Hepatocyte (in vitro differentiated cells): ENCODE measurements around the gene IL17RD. TPM values are rescaled to one million over a fixed set of nuclear protein-coding genes. Genes with fewer than 3 reads are reported as not detected.

Experiments
- DNase-seq: peaks from one replicate; pipeline ENCODE4 v3.0.0-alpha.2; 2016; ENCODE audit warnings: low spot score
- H2AFZ ChIP-seq: fragments of 200-600 bp; sonication (generic); 2 replicates; pipeline ENCODE4 v1.6.0; 2016; ENCODE audit warnings: antibody characterized with exemption, mild to moderate bottlenecking
- H3K27ac ChIP-seq: fragments of 200-600 bp; sonication (generic); 2 replicates; pipeline ENCODE4 v1.5.1; 2016; ENCODE audit warnings: mild to moderate bottlenecking
- H3K27me3 ChIP-seq: fragments of 200-600 bp; sonication (generic); 2 replicates; pipeline ENCODE4 v1.6.1; 2016
- H3K36me3 ChIP-seq: fragments of 200-600 bp; sonication (generic); replicated peaks from 2 replicates; pipeline ENCODE4 v1.5.1; 2016; ENCODE audit warnings: low read depth; ENCODE audit not compliant: insufficient read depth
- H3K4me1 ChIP-seq: fragments of 200-600 bp; sonication (generic); 2 replicates; pipeline ENCODE4 v1.5.1; 2016; ENCODE audit warnings: mild to moderate bottlenecking, moderate library complexity; ENCODE audit not compliant: insufficient read depth
- H3K4me2 ChIP-seq: fragments of 200-600 bp; sonication (generic); 2 replicates; pipeline ENCODE4 v1.6.0; 2016
- H3K4me3 ChIP-seq: fragments of 200-600 bp; sonication (generic); 2 replicates; pipeline ENCODE4 v1.5.1; 2016; ENCODE audit warnings: mild to moderate bottlenecking
- H3K79me2 ChIP-seq: fragments of 200-600 bp; sonication (generic); 2 replicates; pipeline ENCODE4 v1.6.0; 2017; ENCODE audit warnings: mild to moderate bottlenecking
- H3K9me2 ChIP-seq: fragments of 200-600 bp; sonication (generic); replicated peaks from 2 replicates; pipeline ENCODE4 v1.6.0; 2017; ENCODE audit warnings: mild to moderate bottlenecking; ENCODE audit not compliant: insufficient read depth
- H3K9me3 ChIP-seq: fragments of 200-600 bp; sonication (generic); 2 replicates; pipeline ENCODE4 v1.5.1; 2016; ENCODE audit warnings: low read depth, mild to moderate bottlenecking
- H4K20me1 ChIP-seq: fragments of 200-600 bp; sonication (generic); 2 replicates; pipeline ENCODE4 v1.6.0; 2016; ENCODE audit warnings: mild to moderate bottlenecking; ENCODE audit not compliant: insufficient read depth, poor library complexity, severe bottlenecking
- EZH2 ChIP-seq: fragments of 200-600 bp; sonication (generic); IDR thresholded peaks from 2 replicates; pipeline ENCODE4 v1.6.1; 2016; ENCODE audit warnings: antibody characterized with exemption, mild to moderate bottlenecking, borderline replicate concordance
- EZH2phosphoT487 ChIP-seq: fragments of 200-600 bp; sonication (generic); IDR thresholded peaks from one replicate; pipeline ENCODE4 v1.6.1; 2018; ENCODE audit warnings: antibody characterized with exemption, mild to moderate bottlenecking, low read depth, moderate library complexity; ENCODE audit not compliant: unreplicated experiment, severe bottlenecking
- WGBS: methylation state at CpG from one replicate; pipeline ENCODE4 v1.1.6; 2016; ENCODE audit warnings: low lambda C conversion rate; ENCODE audit errors: missing lambda C conversion rate; 5-methylcytosine and 5-hydroxymethylcytosine counted together
- polyA plus RNA-seq: library from polyadenylated mRNA; unstranded; fragments of >200 nt; fragmentation: Nextera tagmentation; extraction: Ambion mirVana; gene quantifications from 2 replicates; pipeline ENCODE4 v1.2.1, GENCODE V29; 2016
- total RNA-seq: library from RNA; depleted of rRNA; stranded (reverse); fragments of >200 nt; gene quantifications from 2 replicates; pipeline ENCODE4 v1.2.3, GENCODE V29; 2014
- TF ChIP-seq, protein P1 (sequence below): fragments of 200-600 bp; sonication (generic); IDR thresholded peaks from 2 replicates; pipeline ENCODE4 v1.5.1; 2016; ENCODE audit warnings: antibody characterized with exemption, mild to moderate bottlenecking; ENCODE audit not compliant: poor library complexity

Gene IL17RD
- total and polyA plus RNA-seq, 2 experiments from 2014 or later, result 1.7 to 6.2 TPM

DNA sequence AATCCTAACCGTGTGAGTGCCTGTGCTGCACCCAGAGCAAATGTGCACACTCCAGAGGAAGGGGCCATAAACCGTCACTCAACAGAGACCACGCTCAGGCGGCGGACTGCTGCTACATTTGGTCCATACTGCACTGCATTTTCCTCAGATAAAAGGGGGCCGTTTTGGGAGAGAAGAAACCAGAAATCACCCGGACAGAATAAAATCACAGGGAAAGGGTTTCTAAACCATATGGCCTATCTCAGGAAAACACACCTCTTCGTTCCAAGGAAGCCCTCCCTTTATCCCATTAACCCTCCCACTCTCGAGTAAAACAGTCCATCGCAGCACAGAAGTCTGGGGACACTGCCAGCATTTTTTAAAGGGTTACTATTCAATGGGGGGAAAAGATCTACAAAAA is 7.6 kb downstream of the IL17RD start:
- H3K9me2 ChIP-seq, result no peaks in the 10 kb centered on the region
- H4K20me1 ChIP-seq, result no peaks in the 10 kb centered on the region
- H3K9me3 ChIP-seq, result no peaks in the 10 kb centered on the region
- no peak for TF ChIP-seq EZH2
- no peak for TF ChIP-seq EZH2phosphoT487
- no peaks in the 10 kb centered on the region for H3K36me3 ChIP-seq
- no peak overlapping the region for H2AFZ ChIP-seq
- DNase-seq, result no peak
- H3K4me1 ChIP-seq, result peaks cover 25% of the 10 kb centered on the region
- no peaks in the 10 kb centered on the region for H3K27me3 ChIP-seq
- H3K79me2 ChIP-seq, result peaks cover 26% of the 10 kb centered on the region
- WGBS, result 55% methylated on average over 10 of the region's 10 CpGs
- peak overlapping the region; percentile 77 for H3K27ac ChIP-seq
- no peak overlapping the region for H3K4me3 ChIP-seq
- H3K4me2 ChIP-seq, result peak overlapping the region; percentile 65

DNA sequence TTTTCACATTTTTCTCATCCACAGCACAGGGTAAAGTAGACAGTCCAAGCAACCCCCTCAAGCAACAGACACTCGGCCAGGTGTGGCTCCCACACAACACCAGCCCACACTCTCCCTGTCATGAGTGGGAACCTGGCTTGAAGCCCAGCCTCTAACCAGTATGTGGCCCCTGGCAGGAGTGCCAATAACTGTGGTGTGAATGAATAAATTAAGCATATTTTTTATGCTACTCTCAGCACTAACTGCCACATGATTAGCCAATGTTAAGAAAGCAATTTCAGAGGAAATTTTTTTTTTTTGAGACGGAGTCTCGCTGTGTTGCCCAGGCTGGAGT is 9.9 kb downstream of the IL17RD start:
- WGBS, result 85% methylated on average over 3 of the region's 3 CpGs
- TF ChIP-seq EZH2phosphoT487 (no peak), EZH2 (no peak)
- TF ChIP-seq, protein P1, sequence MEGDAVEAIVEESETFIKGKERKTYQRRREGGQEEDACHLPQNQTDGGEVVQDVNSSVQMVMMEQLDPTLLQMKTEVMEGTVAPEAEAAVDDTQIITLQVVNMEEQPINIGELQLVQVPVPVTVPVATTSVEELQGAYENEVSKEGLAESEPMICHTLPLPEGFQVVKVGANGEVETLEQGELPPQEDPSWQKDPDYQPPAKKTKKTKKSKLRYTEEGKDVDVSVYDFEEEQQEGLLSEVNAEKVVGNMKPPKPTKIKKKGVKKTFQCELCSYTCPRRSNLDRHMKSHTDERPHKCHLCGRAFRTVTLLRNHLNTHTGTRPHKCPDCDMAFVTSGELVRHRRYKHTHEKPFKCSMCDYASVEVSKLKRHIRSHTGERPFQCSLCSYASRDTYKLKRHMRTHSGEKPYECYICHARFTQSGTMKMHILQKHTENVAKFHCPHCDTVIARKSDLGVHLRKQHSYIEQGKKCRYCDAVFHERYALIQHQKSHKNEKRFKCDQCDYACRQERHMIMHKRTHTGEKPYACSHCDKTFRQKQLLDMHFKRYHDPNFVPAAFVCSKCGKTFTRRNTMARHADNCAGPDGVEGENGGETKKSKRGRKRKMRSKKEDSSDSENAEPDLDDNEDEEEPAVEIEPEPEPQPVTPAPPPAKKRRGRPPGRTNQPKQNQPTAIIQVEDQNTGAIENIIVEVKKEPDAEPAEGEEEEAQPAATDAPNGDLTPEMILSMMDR, result no peak
- H3K4me1 ChIP-seq, result peaks cover 25% of the 10 kb centered on the region
- H3K4me2 ChIP-seq, result no peak overlapping the region
- H3K4me3 ChIP-seq, result no peak overlapping the region
- no peaks in the 10 kb centered on the region for H3K9me3 ChIP-seq
- no peaks in the 10 kb centered on the region for H3K9me2 ChIP-seq
- no peak overlapping the region for H3K27ac ChIP-seq
- no peaks in the 10 kb centered on the region for H3K27me3 ChIP-seq
- H3K79me2 ChIP-seq, result peaks cover 29% of the 10 kb centered on the region
- H3K36me3 ChIP-seq, result no peaks in the 10 kb centered on the region
- no peaks in the 10 kb centered on the region for H4K20me1 ChIP-seq
- DNase-seq, result no peak
- H2AFZ ChIP-seq, result no peak overlapping the region

DNA sequence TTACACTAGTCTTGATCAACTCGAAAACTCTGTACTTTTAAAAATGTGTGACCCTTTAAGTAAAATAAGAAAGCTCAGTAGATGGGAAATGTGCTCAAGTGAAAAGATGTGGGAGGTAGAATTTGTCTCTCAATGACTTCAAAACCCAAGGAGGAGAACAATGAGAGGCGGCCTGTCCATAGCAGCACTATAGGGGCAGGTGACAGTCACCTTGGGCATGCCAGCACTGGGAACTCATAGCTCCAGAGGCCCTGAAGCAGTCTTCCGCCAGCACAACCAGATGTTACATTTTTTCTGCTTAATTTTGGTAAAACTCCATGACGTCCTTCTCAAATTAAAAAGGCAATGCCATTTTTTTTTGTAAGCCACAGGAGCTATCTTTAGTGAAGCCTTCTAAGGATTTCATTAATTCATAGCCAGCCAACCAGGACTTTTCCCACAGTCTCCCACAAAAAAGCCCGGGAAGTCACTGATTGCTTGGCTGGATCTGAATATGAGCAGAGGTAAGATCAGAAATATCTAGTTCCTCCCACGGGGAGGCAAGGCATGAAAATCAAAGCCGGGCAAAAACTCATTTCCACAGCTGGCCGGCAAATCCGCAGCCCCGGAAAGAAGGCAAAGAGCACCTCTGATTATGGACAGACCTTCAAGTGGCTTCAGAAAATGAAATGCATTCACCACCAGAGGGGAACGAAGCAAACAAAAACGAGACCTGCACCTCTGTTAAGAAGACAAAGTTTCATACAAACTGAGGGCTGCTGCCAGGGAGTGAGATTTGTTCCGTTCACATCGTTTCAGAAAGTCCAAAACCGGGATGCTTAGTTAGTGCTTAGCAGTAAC is 10.5 kb downstream of the IL17RD start:
- H3K9me3 ChIP-seq, result no peaks in the 10 kb centered on the region
- H4K20me1 ChIP-seq, result no peaks in the 10 kb centered on the region
- H2AFZ ChIP-seq, result no peak overlapping the region
- H3K9me2 ChIP-seq, result no peaks in the 10 kb centered on the region
- no peaks in the 10 kb centered on the region for H3K27me3 ChIP-seq
- peaks cover 29% of the 10 kb centered on the region for H3K79me2 ChIP-seq
- DNase-seq, result no peak
- TF ChIP-seq, protein P1, result no peak
- TF ChIP-seq EZH2phosphoT487 (no peak), EZH2 (no peak)
- H3K4me1 ChIP-seq, result peaks cover 19% of the 10 kb centered on the region
- no peaks in the 10 kb centered on the region for H3K36me3 ChIP-seq
- H3K4me3 ChIP-seq, result no peak overlapping the region
- no peak overlapping the region for H3K27ac ChIP-seq
- no peak overlapping the region for H3K4me2 ChIP-seq
- 71% methylated on average over 15 of the region's 15 CpGs for WGBS
